ENCODE data around the gene VCPKMT.

DNA sequence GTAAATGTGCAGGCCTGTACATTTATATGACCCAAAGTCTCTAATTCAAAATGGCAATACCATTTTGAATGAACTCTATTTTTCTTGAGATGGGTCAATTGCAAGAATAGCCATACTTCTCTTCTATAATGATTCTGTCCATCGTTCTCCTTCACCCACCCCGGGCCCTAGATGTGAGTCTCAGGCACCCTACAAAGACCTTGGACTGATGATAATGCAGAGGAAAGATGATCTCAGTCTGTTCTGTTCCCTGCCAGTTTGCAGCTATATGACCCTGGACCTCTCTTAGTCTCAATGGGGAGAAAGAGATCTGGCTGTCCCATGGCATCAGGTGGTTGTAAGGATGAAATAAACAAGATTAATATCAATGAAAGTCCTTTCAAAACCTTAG lies 30.1 kb downstream of the VCPKMT start:
- no peak for TF ChIP-seq YY1 (IDR thresholded peaks at IDR 0.05; ENCODE audit: insufficient read depth, insufficient read length)
- TF ChIP-seq SUZ12 (IDR thresholded peaks at IDR 0.05; ENCODE audit: extremely low read depth, insufficient read depth, insufficient read length): no peak
- TF ChIP-seq ZNF274 (IDR thresholded peaks at IDR 0.05; ENCODE audit: low read depth, low read length): no peak

Data from NT2/D1 (cell line).